Tibial nerve (tissue), 3 donors: ENCODE measurements around the gene EFNA4.

Experiments
- POLR2A ChIP-seq, 2 donors: fragments of 450-650 bp; IDR thresholded peaks; one replicate each; pipeline ENCODE4 v1.6.1; 2017; ENCODE audit warnings: antibody characterized with exemption in 2 of 2, mild to moderate bottlenecking in 2 of 2, moderate library complexity in 2 of 2
- TF ChIP-seq, protein P1 (sequence below), 5 experiments: fragments of 200-600 bp in 3 of 5; fragments of 450-650 bp in 2 of 5; sonication (generic) in 3 of 5; IDR thresholded peaks; one replicate each; pipeline ENCODE4 v1.5.1; 2016 to 2019; ENCODE audit warnings: antibody characterized with exemption in 5 of 5, mild to moderate bottlenecking in 3 of 5, moderate library complexity in 2 of 5

- TF ChIP-seq POLR2A (IDR thresholded peaks at IDR 0.05): no peak
- TF ChIP-seq, protein P1, sequence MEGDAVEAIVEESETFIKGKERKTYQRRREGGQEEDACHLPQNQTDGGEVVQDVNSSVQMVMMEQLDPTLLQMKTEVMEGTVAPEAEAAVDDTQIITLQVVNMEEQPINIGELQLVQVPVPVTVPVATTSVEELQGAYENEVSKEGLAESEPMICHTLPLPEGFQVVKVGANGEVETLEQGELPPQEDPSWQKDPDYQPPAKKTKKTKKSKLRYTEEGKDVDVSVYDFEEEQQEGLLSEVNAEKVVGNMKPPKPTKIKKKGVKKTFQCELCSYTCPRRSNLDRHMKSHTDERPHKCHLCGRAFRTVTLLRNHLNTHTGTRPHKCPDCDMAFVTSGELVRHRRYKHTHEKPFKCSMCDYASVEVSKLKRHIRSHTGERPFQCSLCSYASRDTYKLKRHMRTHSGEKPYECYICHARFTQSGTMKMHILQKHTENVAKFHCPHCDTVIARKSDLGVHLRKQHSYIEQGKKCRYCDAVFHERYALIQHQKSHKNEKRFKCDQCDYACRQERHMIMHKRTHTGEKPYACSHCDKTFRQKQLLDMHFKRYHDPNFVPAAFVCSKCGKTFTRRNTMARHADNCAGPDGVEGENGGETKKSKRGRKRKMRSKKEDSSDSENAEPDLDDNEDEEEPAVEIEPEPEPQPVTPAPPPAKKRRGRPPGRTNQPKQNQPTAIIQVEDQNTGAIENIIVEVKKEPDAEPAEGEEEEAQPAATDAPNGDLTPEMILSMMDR (IDR thresholded peaks at IDR 0.05): no peak
Measured at GRCh38 chr1:155069551-155070157, 6.1 kb downstream of the EFNA4 start.
